Measurements from ENCODE around the gene PTPRN2.
"Not testable (repeated sequence)": the region's sequence is repeated elsewhere in the genome, so short reads cannot be mapped to it uniquely, and the experiment has no call there.

PTPRN2 gene

GRCh38 chr7:158345731-158346130, 241.9 kb downstream of the PTPRN2 start:
- Histone ChIP-seq H3K4me1 (ENCODE audit: control insufficient read depth, insufficient read depth, low read length) (no peaks in the 10 kb centered on the region), H3K27me3 (ENCODE audit: control insufficient read depth, insufficient read depth, low read length) (no peaks in the 10 kb centered on the region), H3K9me3 (ENCODE audit: control insufficient read depth, low read length) (no peaks in the 10 kb centered on the region), H3K36me3 (ENCODE audit: control insufficient read depth, insufficient read depth, low read length) (no peaks in the 10 kb centered on the region), H3K9ac (ENCODE audit: low read length) (no peak overlapping the region), H3K4me3 (ENCODE audit: low read length) (no peak overlapping the region)

- Histone ChIP-seq H3K9ac (ENCODE audit: low read length) (no peak overlapping the region), H3K9me3 (ENCODE audit: control insufficient read depth, low read length) (no peaks in the 10 kb centered on the region), H3K36me3 (ENCODE audit: control insufficient read depth, insufficient read depth, low read length) (no peaks in the 10 kb centered on the region), H3K4me3 (ENCODE audit: low read length) (no peak overlapping the region), H3K4me1 (ENCODE audit: control insufficient read depth, insufficient read depth, low read length) (no peaks in the 10 kb centered on the region), H3K27me3 (ENCODE audit: control insufficient read depth, insufficient read depth, low read length) (no peaks in the 10 kb centered on the region)
Observed at GRCh38 chr7:158344706-158345300, 242.8 kb downstream of the PTPRN2 start.

- no peaks in the 10 kb centered on the region for H3K27me3 ChIP-seq (ENCODE audit: control insufficient read depth, insufficient read depth, low read length)
- H3K36me3 ChIP-seq (ENCODE audit: control insufficient read depth, insufficient read depth, low read length) = no peaks in the 10 kb centered on the region
- no peaks in the 10 kb centered on the region for H3K4me1 ChIP-seq (ENCODE audit: control insufficient read depth, insufficient read depth, low read length)
- no peaks in the 10 kb centered on the region for H3K9me3 ChIP-seq (ENCODE audit: control insufficient read depth, low read length)
- H3K4me3 ChIP-seq (ENCODE audit: low read length) = no peak overlapping the region
- H3K9ac ChIP-seq (ENCODE audit: low read length) = no peak overlapping the region
Observed at GRCh38 chr7:158343936-158344455, 243.6 kb downstream of the PTPRN2 start.

- H3K9me3 ChIP-seq (ENCODE audit: control insufficient read depth, low read length) = no peaks in the 10 kb centered on the region
- no peaks in the 10 kb centered on the region for H3K36me3 ChIP-seq (ENCODE audit: control insufficient read depth, insufficient read depth, low read length)
- no peaks in the 10 kb centered on the region for H3K4me1 ChIP-seq (ENCODE audit: control insufficient read depth, insufficient read depth, low read length)
- H3K9ac ChIP-seq (ENCODE audit: low read length) = no peak overlapping the region
- H3K4me3 ChIP-seq (ENCODE audit: low read length) = no peak overlapping the region
- no peaks in the 10 kb centered on the region for H3K27me3 ChIP-seq (ENCODE audit: control insufficient read depth, insufficient read depth, low read length)
Observed at GRCh38 chr7:158343526-158343925, 244.1 kb downstream of the PTPRN2 start.

GRCh38 chr7:158341097-158341496, 246.5 kb downstream of the PTPRN2 start:
- not testable (repeated sequence) for H3K27me3 ChIP-seq (ENCODE audit: control insufficient read depth, insufficient read depth, low read length); H3K9ac ChIP-seq (ENCODE audit: low read length); H3K36me3 ChIP-seq (ENCODE audit: control insufficient read depth, insufficient read depth, low read length); H3K4me1 ChIP-seq (ENCODE audit: control insufficient read depth, insufficient read depth, low read length); H3K9me3 ChIP-seq (ENCODE audit: control insufficient read depth, low read length); H3K4me3 ChIP-seq (ENCODE audit: low read length)

- not testable (repeated sequence) for H3K27me3 ChIP-seq (ENCODE audit: control insufficient read depth, insufficient read depth, low read length); H3K9ac ChIP-seq (ENCODE audit: low read length); H3K4me3 ChIP-seq (ENCODE audit: low read length); H3K9me3 ChIP-seq (ENCODE audit: control insufficient read depth, low read length); H3K4me1 ChIP-seq (ENCODE audit: control insufficient read depth, insufficient read depth, low read length); H3K36me3 ChIP-seq (ENCODE audit: control insufficient read depth, insufficient read depth, low read length)
Observed at GRCh38 chr7:158336952-158337351, 250.7 kb downstream of the PTPRN2 start.

GRCh38 chr7:158332516-158332915, 255.1 kb downstream of the PTPRN2 start:
- H3K27me3 ChIP-seq (ENCODE audit: control insufficient read depth, insufficient read depth, low read length); H3K9ac ChIP-seq (ENCODE audit: low read length); H3K4me3 ChIP-seq (ENCODE audit: low read length); H3K9me3 ChIP-seq (ENCODE audit: control insufficient read depth, low read length); H3K4me1 ChIP-seq (ENCODE audit: control insufficient read depth, insufficient read depth, low read length); H3K36me3 ChIP-seq (ENCODE audit: control insufficient read depth, insufficient read depth, low read length): not testable (repeated sequence)

- H3K27me3 ChIP-seq (ENCODE audit: control insufficient read depth, insufficient read depth, low read length); H3K4me1 ChIP-seq (ENCODE audit: control insufficient read depth, insufficient read depth, low read length); H3K4me3 ChIP-seq (ENCODE audit: low read length); H3K9me3 ChIP-seq (ENCODE audit: control insufficient read depth, low read length); H3K36me3 ChIP-seq (ENCODE audit: control insufficient read depth, insufficient read depth, low read length); H3K9ac ChIP-seq (ENCODE audit: low read length): not testable (repeated sequence)
Observed at GRCh38 chr7:158331826-158332450, 255.7 kb downstream of the PTPRN2 start.

GRCh38 chr7:158329686-158330085, 257.9 kb downstream of the PTPRN2 start:
- Histone ChIP-seq H3K4me1 (ENCODE audit: control insufficient read depth, insufficient read depth, low read length) (peaks cover 8% of the 10 kb centered on the region), H3K9me3 (ENCODE audit: control insufficient read depth, low read length) (no peaks in the 10 kb centered on the region), H3K9ac (ENCODE audit: low read length) (no peak overlapping the region), H3K27me3 (ENCODE audit: control insufficient read depth, insufficient read depth, low read length) (no peaks in the 10 kb centered on the region), H3K4me3 (ENCODE audit: low read length) (no peak overlapping the region), H3K36me3 (ENCODE audit: control insufficient read depth, insufficient read depth, low read length) (no peaks in the 10 kb centered on the region)

GRCh38 chr7:158329014-158329610, 258.5 kb downstream of the PTPRN2 start:
- no peaks in the 10 kb centered on the region for H3K27me3 ChIP-seq (ENCODE audit: control insufficient read depth, insufficient read depth, low read length)
- no peak overlapping the region for H3K9ac ChIP-seq (ENCODE audit: low read length)
- peaks cover 8% of the 10 kb centered on the region for H3K4me1 ChIP-seq (ENCODE audit: control insufficient read depth, insufficient read depth, low read length)
- H3K9me3 ChIP-seq (ENCODE audit: control insufficient read depth, low read length) = no peaks in the 10 kb centered on the region
- H3K4me3 ChIP-seq (ENCODE audit: low read length) = no peak overlapping the region
- H3K36me3 ChIP-seq (ENCODE audit: control insufficient read depth, insufficient read depth, low read length) = no peaks in the 10 kb centered on the region

GRCh38 chr7:158328376-158329013, 259.1 kb downstream of the PTPRN2 start:
- H3K4me3 ChIP-seq (ENCODE audit: low read length) = no peak overlapping the region
- H3K36me3 ChIP-seq (ENCODE audit: control insufficient read depth, insufficient read depth, low read length) = no peaks in the 10 kb centered on the region
- H3K27me3 ChIP-seq (ENCODE audit: control insufficient read depth, insufficient read depth, low read length) = no peaks in the 10 kb centered on the region
- H3K9me3 ChIP-seq (ENCODE audit: control insufficient read depth, low read length) = no peaks in the 10 kb centered on the region
- peaks cover 8% of the 10 kb centered on the region for H3K4me1 ChIP-seq (ENCODE audit: control insufficient read depth, insufficient read depth, low read length)
- H3K9ac ChIP-seq (ENCODE audit: low read length) = no peak overlapping the region

- H3K9me3 ChIP-seq (ENCODE audit: control insufficient read depth, low read length) = no peaks in the 10 kb centered on the region
- H3K36me3 ChIP-seq (ENCODE audit: control insufficient read depth, insufficient read depth, low read length) = no peaks in the 10 kb centered on the region
- H3K9ac ChIP-seq (ENCODE audit: low read length) = no peak overlapping the region
- H3K27me3 ChIP-seq (ENCODE audit: control insufficient read depth, insufficient read depth, low read length) = no peaks in the 10 kb centered on the region
- H3K4me1 ChIP-seq (ENCODE audit: control insufficient read depth, insufficient read depth, low read length) = peaks cover 8% of the 10 kb centered on the region
- no peak overlapping the region for H3K4me3 ChIP-seq (ENCODE audit: low read length)
Observed at GRCh38 chr7:158327571-158328180, 259.9 kb downstream of the PTPRN2 start.

Measured in mucosa of stomach (tissue), 1 donor.